H1 (cell line): ENCODE results near the gene LRTM2. TPM values are rescaled to one million over a fixed set of nuclear protein-coding genes. Genes with fewer than 3 reads are reported as not detected.

Experiments
- CTCF ChIA-PET: fragments of 300-600 bp; sonication (Branson Sonifier 250); formaldehyde crosslinking; loops from one replicate; lab custom pipeline; 2021; ENCODE audit not compliant: partially characterized antibody; lab: Charles Lee
- POLR2A ChIA-PET: fragments of 300-600 bp; sonication (Branson Sonifier 250); formaldehyde crosslinking; loops from one replicate; lab custom pipeline; 2021; ENCODE audit warnings: inconsistent platforms; ENCODE audit not compliant: partially characterized antibody; lab: Charles Lee
- DNase-seq, 2 experiments: peaks; one replicate each; pipeline versions ENCODE4 v3.0.0 to v3.0.0-alpha.2; 2010 to 2022; ENCODE audit warnings: low spot score in 2 of 2, low read depth in 1 of 2, mixed read lengths in 1 of 2
- FAIRE-seq: peaks from 2 replicates; lab custom pipeline; 2011; peaks lifted over from hg19 to GRCh38; lab: Jason Lieb, UNC
- H2AFZ ChIP-seq: 2 replicates; pipeline ENCODE4 v1.8.1; 2012; ENCODE audit warnings: low read length, inconsistent platforms
- H2AK5ac ChIP-seq: 2 replicates; pipeline ENCODE4 v1.6.1; 2013; ENCODE audit warnings: low read depth, low read length
- H2BK120ac ChIP-seq: replicated peaks from 2 replicates; pipeline ENCODE3; 2013; ENCODE audit warnings: low read depth, low read length, inconsistent platforms
- H2BK12ac ChIP-seq: 2 replicates; pipeline ENCODE4 v1.6.1; 2013; ENCODE audit warnings: low read depth, low read length
- H2BK15ac ChIP-seq: 2 replicates; pipeline ENCODE4 v1.6.1; 2013; ENCODE audit warnings: low read length
- H2BK20ac ChIP-seq: 2 replicates; pipeline ENCODE4 v1.6.1; 2013; ENCODE audit warnings: low read length
- H2BK5ac ChIP-seq: 2 replicates; pipeline ENCODE4 v1.6.1; 2013; ENCODE audit warnings: low read depth, low read length
- H3K14ac ChIP-seq: 2 replicates; pipeline ENCODE4 v1.6.1; 2013; ENCODE audit warnings: inconsistent platforms; ENCODE audit not compliant: insufficient read length
- H3K18ac ChIP-seq: 2 replicates; pipeline ENCODE4 v1.6.1; 2013; ENCODE audit warnings: low read length; ENCODE audit errors: extremely low read depth
- H3K23ac ChIP-seq: 2 replicates; pipeline ENCODE4 v1.6.1; 2013; ENCODE audit warnings: inconsistent platforms; ENCODE audit not compliant: insufficient read length
- H3K23me2 ChIP-seq: 2 replicates; pipeline ENCODE4 v1.6.1; 2013; ENCODE audit warnings: low read depth, low read length
- H3K27ac ChIP-seq: 2 replicates; pipeline ENCODE4 v1.6.1; 2011; ENCODE audit warnings: low read depth, low read length, inconsistent platforms
- H3K27me3 ChIP-seq, 4 experiments: replicated peaks in 1 of 4; 1 replicate in 1 of 4; 2 replicates in 3 of 4; pipeline versions ENCODE4 v1.6.1 to v1.8.1; 2011 to 2013; ENCODE audit warnings: low read length in 3 of 4, mild to moderate bottlenecking in 3 of 4, inconsistent platforms in 2 of 4, mixed read lengths in 2 of 4, moderate library complexity in 1 of 4; ENCODE audit not compliant: control insufficient read depth in 3 of 4, insufficient read depth in 3 of 4; ENCODE audit errors: extremely low read depth in 1 of 4
- H3K36me3 ChIP-seq, 4 experiments: 2 replicates each; pipeline versions ENCODE4 v1.6.1 to v1.8.1; 2011 to 2013; ENCODE audit warnings: mild to moderate bottlenecking in 4 of 4, low read length in 3 of 4, moderate library complexity in 2 of 4, control low read depth in 1 of 4, inconsistent platforms in 1 of 4; ENCODE audit not compliant: insufficient read depth in 4 of 4, control insufficient read depth in 2 of 4
- H3K4ac ChIP-seq: replicated peaks from 2 replicates; pipeline ENCODE3; 2013; ENCODE audit warnings: low read length, low read depth, mixed read lengths, inconsistent platforms; ENCODE audit not compliant: insufficient read length
- H3K4me1 ChIP-seq, 4 experiments: replicated peaks in 1 of 4; 1 replicate in 1 of 4; 2 replicates in 3 of 4; pipeline versions ENCODE4 v1.6.1 to v1.8.1; 2011 to 2013; ENCODE audit warnings: low read length in 3 of 4, inconsistent platforms in 2 of 4, mixed read lengths in 1 of 4; ENCODE audit not compliant: insufficient read depth in 4 of 4, control insufficient read depth in 3 of 4
- H3K4me2 ChIP-seq, 2 experiments: 2 replicates each; pipeline versions ENCODE4 v1.6.1 to v1.8.1; 2011 to 2013; ENCODE audit warnings: low read depth in 2 of 2, low read length in 2 of 2, control low read depth in 1 of 2, inconsistent platforms in 1 of 2, mild to moderate bottlenecking in 1 of 2; ENCODE audit not compliant: insufficient read depth in 1 of 2
- H3K4me3 ChIP-seq, 4 experiments: fragments of 200-600, 300-600 bp in 1 of 4; sonication (generic), shearing (Covaris generic), sonication (Bioruptor Twin) in 1 of 4; 2 replicates each; pipeline versions ENCODE4 v1.5.1 to v1.8.1; 2011 to 2016; ENCODE audit warnings: low read length in 4 of 4, low read depth in 3 of 4, control low read depth in 2 of 4, inconsistent platforms in 2 of 4, mild to moderate bottlenecking in 2 of 4, mixed read lengths in 1 of 4, moderate library complexity in 1 of 4; ENCODE audit not compliant: insufficient read depth in 2 of 4; ENCODE audit errors: extremely low read depth in 1 of 4
- H3K56ac ChIP-seq: replicated peaks from 2 replicates; pipeline ENCODE3; 2013; ENCODE audit warnings: low read depth, mild to moderate bottlenecking, mixed read lengths, low read length, inconsistent platforms; ENCODE audit not compliant: insufficient read length
- H3K79me1 ChIP-seq: 2 replicates; pipeline ENCODE4 v1.6.1; 2013; ENCODE audit warnings: low read depth, low read length, control low read depth
- H3K79me2 ChIP-seq, 2 experiments: 2 replicates each; pipeline versions ENCODE4 v1.6.1 to v1.8.1; 2012 to 2013; ENCODE audit warnings: low read length in 2 of 2, mild to moderate bottlenecking in 2 of 2, inconsistent platforms in 1 of 2; ENCODE audit not compliant: insufficient read depth in 2 of 2, control insufficient read depth in 1 of 2
- H3K9ac ChIP-seq, 4 experiments: replicated peaks in 1 of 4; 1 replicate in 1 of 4; 2 replicates in 3 of 4; pipeline versions ENCODE4 v1.6.1 to v1.8.1; 2011 to 2013; ENCODE audit warnings: low read depth in 3 of 4, low read length in 3 of 4, control low read depth in 2 of 4, mild to moderate bottlenecking in 2 of 4, moderate library complexity in 2 of 4, inconsistent platforms in 1 of 4; ENCODE audit errors: extremely low read depth in 1 of 4
- H3K9me3 ChIP-seq, 2 experiments: 2 replicates each; pipeline versions ENCODE4 v1.6.1 to v1.8.1; 2012 to 2013; ENCODE audit warnings: mild to moderate bottlenecking in 2 of 2, moderate library complexity in 2 of 2, control low read depth in 1 of 2, inconsistent platforms in 1 of 2, low read depth in 1 of 2, low read length in 1 of 2, mixed read lengths in 1 of 2; ENCODE audit not compliant: insufficient read depth in 2 of 2
- H4K20me1 ChIP-seq, 2 experiments: replicated peaks in 1 of 2; 2 replicates each; pipeline versions ENCODE3 to v1.8.1; 2011 to 2013; ENCODE audit warnings: inconsistent platforms in 2 of 2, low read length in 2 of 2, mild to moderate bottlenecking in 1 of 2; ENCODE audit not compliant: insufficient read depth in 2 of 2, control insufficient read depth in 1 of 2
- H4K5ac ChIP-seq: 2 replicates; pipeline ENCODE4 v1.6.1; 2013; ENCODE audit warnings: low read length, low read depth, mixed read lengths, inconsistent platforms; ENCODE audit not compliant: insufficient read length
- H4K8ac ChIP-seq: 2 replicates; pipeline ENCODE4 v1.8.0; 2013; ENCODE audit warnings: mild to moderate bottlenecking, moderate library complexity, low read length, inconsistent platforms; ENCODE audit not compliant: insufficient read depth; ENCODE audit errors: extremely low read depth
- H4K91ac ChIP-seq: replicated peaks from 2 replicates; pipeline ENCODE3; 2013; ENCODE audit warnings: low read length, mixed read lengths, inconsistent platforms; ENCODE audit not compliant: insufficient read length
- ATF3 ChIP-seq: IDR thresholded peaks from 2 replicates; pipeline ENCODE4 v1.6.1; 2011; ENCODE audit warnings: low read depth, mild to moderate bottlenecking, low read length; ENCODE audit not compliant: insufficient read depth
- CHD2 ChIP-seq: IDR thresholded peaks from 2 replicates; pipeline ENCODE4 v1.6.1; 2012; ENCODE audit warnings: low read length, improper control_type of control experiment
- CREB1 ChIP-seq: IDR thresholded peaks from 2 replicates; pipeline ENCODE4 v1.6.1; 2012; ENCODE audit warnings: inconsistent platforms
- EP300 ChIP-seq, 2 experiments: IDR thresholded peaks; 1 replicate in 1 of 2; 2 replicates in 1 of 2; pipeline ENCODE4 v1.6.1; 2011 to 2012; ENCODE audit warnings: low read depth in 2 of 2, low read length in 2 of 2, mild to moderate bottlenecking in 2 of 2, borderline replicate concordance in 1 of 2, inconsistent platforms in 1 of 2, moderate library complexity in 1 of 2
- GTF2F1 ChIP-seq: IDR thresholded peaks from 2 replicates; pipeline ENCODE4 v1.6.1; 2012; ENCODE audit warnings: low read depth, low read length, improper control_type of control experiment, borderline replicate concordance
- MAX ChIP-seq: IDR thresholded peaks from 2 replicates; pipeline ENCODE4 v1.6.1; 2012; ENCODE audit warnings: inconsistent platforms
- WGBS, 2 experiments: shearing (Covaris generic) in 1 of 2; methylation state at CpG; one replicate each; pipeline versions ENCODE4 v1.1.6 to v1.1.7; 2013 to 2015; ENCODE audit warnings: low lambda C conversion rate in 2 of 2, mixed read lengths in 2 of 2, inconsistent platforms in 1 of 2, low coverage in 1 of 2, missing lambda C conversion rate in 1 of 2; ENCODE audit not compliant: insufficient replicate concordance in 2 of 2, insufficient coverage in 1 of 2, insufficient read length in 1 of 2; ENCODE audit errors: extremely low coverage in 1 of 2, missing lambda C conversion rate in 1 of 2; 5-methylcytosine and 5-hydroxymethylcytosine counted together
- polyA plus RNA-seq, 7 experiments: library from polyadenylated mRNA; depleted of rRNA in 3 of 7; stranded (reverse) in 5 of 7; unstranded in 2 of 7; fragments of >200 nt in 5 of 7; fragments of 200-250 nt in 2 of 7; gene quantifications; 1 replicate in 5 of 7; 2 replicates in 1 of 7; 4 replicates in 1 of 7; pipeline versions ENCODE4 v1.2.1 to v1.2.3, GENCODE V29; 2011 to 2013; ENCODE audit warnings: missing spikeins in 2 of 7, mixed read lengths in 2 of 7
- total RNA-seq: library from RNA; stranded (reverse); fragmentation: NEBNext Ultra II Directional; extraction: Animal tissue kit (Norgen Biotek cat#: 25700); gene quantifications from 2 replicates; pipeline ENCODE4 v1.2.1, GENCODE V29; 2021

The LRTM2 gene
- total and polyA plus RNA-seq, 2 of the 8 experiments (the other 6 are each of a cell fraction or from before 2014, with no cell fraction given), result 0.06 TPM; not detected in 1

- Histone ChIP-seq H4K20me1 (peaks cover 0 to 2% of the 10 kb centered on the region in 2 experiments), H4K91ac (no peak overlapping the region), H3K27me3 (peaks cover 9 to 34% (median 32%) of the 10 kb centered on the region in 4 experiments), H3K14ac (no peak overlapping the region), H3K4me2 (peak overlapping the region in 1 of 2 experiments; percentile 54; a peak in 1 of 4 replicates), H3K9me3 (peaks cover 0 to 3% of the 10 kb centered on the region in 2 experiments; a peak in 2 of 4 replicates), H3K27ac (no peak overlapping the region), H3K4ac (no peak overlapping the region), H4K8ac (no peak overlapping the region), H3K9ac (no peak overlapping the region), H2BK12ac (no peak overlapping the region), H3K36me3 (no peaks in the 10 kb centered on the region), H3K23ac (no peak overlapping the region), H3K23me2 (no peaks in the 10 kb centered on the region; the same call in 1 of the 2 replicates), H3K79me1 (no peaks in the 10 kb centered on the region), H2BK15ac (0 out of 2 replicates have a peak overlapping the region, but pooled peaks have one; percentile 40), H3K18ac (no peak overlapping the region), H3K56ac (no peak overlapping the region), H2BK5ac (no peak overlapping the region), H3K79me2 (no peaks in the 10 kb centered on the region), H3K4me3 (no peak overlapping the region), H2AFZ (no peak overlapping the region), H2BK20ac (no peak overlapping the region), H2BK120ac (no peak overlapping the region), H4K5ac (no peak overlapping the region), H3K4me1 (peaks cover 0 to 21% (median 8%) of the 10 kb centered on the region in 4 experiments; a peak in 5 of 7 replicates), H2AK5ac (no peak overlapping the region)
- WGBS, 2 experiments, result 86% methylated on average over 6 of the region's 9 CpGs; no CpG with 5 or more reads in 1 of the 2 experiments
- ChIA-PET CTCF (interaction anchor here (0.9 to 1.1 kb wide), 3 partner anchors 15 to 120 kb away, joined by 3 read pairs; no protein-coding TSS in a partner anchor), POLR2A (interaction anchor here (1.3 to 1.6 kb wide), 2 partner anchors 21 to 99 kb away, joined by 3 read pairs; partner anchors contain the start of gene CACNA2D4)
- FAIRE-seq (no peak), DNase-seq (no peak)
- TF ChIP-seq GTF2F1 (no peak), EP300 (IDR thresholded peaks at IDR 0.05; ENCODE audit: borderline replicate concordance in 1 of 2, low read depth in 2 of 2, low read length in 2 of 2) (no peak), ATF3 (no peak), CREB1 (no peak), MAX (no peak), CHD2 (no peak)
Measured at GRCh38 chr12:1819050-1819449, 1.3 kb upstream of the LRTM2 start.
